GM12892 (cell line): Measurements from ENCODE around the gene ZNF799.
"Not testable (repeated sequence)": the region's sequence is repeated elsewhere in the genome, so short reads cannot be mapped to it uniquely, and the experiment has no call there.

Source experiments
- DNase-seq: peaks from one replicate; pipeline ENCODE4 v3.0.0; 2011; ENCODE audit not compliant: insufficient read length
- FAIRE-seq: peaks from 2 replicates; lab custom pipeline; 2011; peaks lifted over from hg19 to GRCh38; lab: Jason Lieb, UNC
- POLR2A ChIP-seq: IDR thresholded peaks from 2 replicates; pipeline ENCODE4 v1.6.1; 2011; ENCODE audit warnings: low read depth, low read length, control low read depth
- POLR2AphosphoS5 ChIP-seq: IDR thresholded peaks from 2 replicates; pipeline ENCODE4 v1.6.1; 2011; ENCODE audit warnings: low read depth, low read length, control low read depth
- TAF1 ChIP-seq: IDR thresholded peaks from 2 replicates; pipeline ENCODE4 v1.6.1; 2011; ENCODE audit warnings: low read depth, mild to moderate bottlenecking, control low read depth, low read length, borderline replicate concordance

ZNF799 gene

GRCh38 chr19:12380444-12380737, 20.7 kb downstream of the ZNF799 start:
- no peak for DNase-seq
- no peak for FAIRE-seq
- TF ChIP-seq TAF1, result no peak
- no peak for TF ChIP-seq POLR2A
- TF ChIP-seq POLR2AphosphoS5, result no peak

- DNase-seq (no peak), FAIRE-seq (no peak)
- TF ChIP-seq TAF1, result no peak
- TF ChIP-seq POLR2AphosphoS5, result no peak
- no peak for TF ChIP-seq POLR2A
Observed at GRCh38 chr19:12379732-12380443, 21.2 kb downstream of the ZNF799 start.

GRCh38 chr19:12374026-12374425, 27.0 kb downstream of the ZNF799 start:
- FAIRE-seq, result no peak
- DNase-seq, result no peak
- TF ChIP-seq POLR2A (no peak), TAF1 (no peak), POLR2AphosphoS5 (no peak)

GRCh38 chr19:12365236-12366162, 35.6 kb downstream of the ZNF799 start, which contains the start of gene ZNF442:
ZNF442 (minus strand) TSS chr19:12365683; CDS start chr19:12363631, 2,052 bp downstream.
- FAIRE-seq, result peak; percentile 96

DNA sequence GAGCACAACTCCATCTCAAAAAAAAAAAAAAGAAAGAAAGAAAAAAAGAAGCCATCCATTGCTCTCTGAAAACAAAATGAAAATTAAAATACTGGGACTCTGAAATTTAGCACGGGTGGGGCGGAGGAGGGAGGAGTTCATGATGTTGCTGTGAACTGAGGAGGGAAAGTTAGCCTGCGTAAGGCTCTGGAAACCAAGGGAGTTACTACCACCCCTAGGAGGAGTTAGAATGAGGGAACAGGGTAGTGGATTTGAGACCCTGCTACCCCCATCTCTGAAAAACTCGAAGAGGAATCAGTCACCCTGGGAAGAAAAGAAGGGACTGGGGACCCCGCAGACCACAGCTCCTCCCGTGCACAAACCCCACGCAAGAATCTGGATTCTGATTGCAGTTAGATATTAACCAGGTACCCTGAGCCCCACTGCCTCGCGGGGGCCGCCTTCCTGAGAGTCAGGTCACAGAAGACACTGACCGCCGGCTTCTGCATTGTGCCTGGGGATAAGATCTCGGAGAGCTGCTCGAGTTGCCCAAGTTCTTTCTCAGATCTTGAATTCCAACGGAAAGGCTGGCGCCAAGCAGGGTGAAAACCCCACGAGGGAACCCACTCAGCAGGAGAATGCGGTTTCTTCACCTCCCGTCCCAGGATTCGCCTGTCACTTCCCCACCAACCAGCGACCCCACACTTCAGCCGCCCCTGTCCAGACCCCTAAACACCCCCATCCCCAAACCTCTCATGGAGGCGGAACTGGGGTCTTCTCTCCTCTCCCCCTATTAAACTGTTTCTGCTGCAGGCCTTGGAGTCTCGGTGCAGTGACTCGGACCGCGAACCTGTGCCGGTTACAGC, 36.5 kb downstream of the ZNF799 start:
- DNase-seq (no peak), FAIRE-seq (no peak)
- TF ChIP-seq TAF1, result no peak
- TF ChIP-seq POLR2A, result no peak
- TF ChIP-seq POLR2AphosphoS5, result no peak

More at GRCh38 chr19:12365236-12366162, 35.6 kb downstream of the ZNF799 start, which contains the start of gene ZNF442:
- DNase-seq, result peak; percentile 87
- peak; percentile 54; the same call in 1 of the 2 replicates for TF ChIP-seq TAF1
- peak; percentile 71 for TF ChIP-seq POLR2AphosphoS5
- TF ChIP-seq POLR2A, result peak; percentile 83

DNA sequence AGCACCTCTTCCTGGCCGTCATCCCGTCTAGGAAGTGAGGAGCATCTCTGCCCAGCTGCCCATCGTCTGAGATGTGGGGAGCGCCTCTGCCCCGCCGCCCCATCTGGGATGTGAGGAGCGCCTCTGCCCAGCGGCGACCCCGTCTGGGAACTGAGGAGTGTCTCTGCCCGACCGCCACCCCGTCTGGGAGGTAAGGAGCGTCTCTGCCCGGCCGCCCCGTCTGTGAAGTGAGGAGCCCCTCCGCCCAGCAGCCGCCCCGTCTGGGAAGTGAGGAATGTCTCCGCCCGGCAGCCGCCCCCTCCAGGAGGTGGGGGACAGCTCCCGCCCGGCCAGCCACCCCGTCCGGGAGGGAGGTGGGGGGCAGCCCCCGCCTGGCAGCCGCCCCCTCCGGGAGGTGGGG, 38.8 kb downstream of the ZNF799 start:
- not testable (repeated sequence) for FAIRE-seq

DNA sequence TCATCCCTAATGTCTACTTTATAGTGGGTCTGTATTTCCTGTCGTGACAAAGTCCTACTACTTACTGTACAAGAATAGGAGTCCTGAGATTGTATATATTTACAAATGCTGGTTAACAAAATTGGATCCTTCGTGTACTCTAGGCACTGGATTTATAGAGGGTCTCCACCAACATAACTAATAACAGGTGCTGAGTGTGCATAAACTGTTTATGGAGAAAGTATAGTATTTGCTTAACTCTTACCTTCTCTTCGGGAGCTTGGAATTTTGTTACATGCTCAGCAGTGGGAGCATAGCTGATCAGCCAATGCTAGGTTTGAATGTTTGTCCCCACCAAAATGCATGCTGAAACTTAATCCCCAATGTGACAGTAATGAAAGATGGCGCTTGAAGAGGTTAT, 47.7 kb downstream of the ZNF799 start:
- no peak for DNase-seq
- FAIRE-seq, result no peak
- TF ChIP-seq TAF1, result no peak
- TF ChIP-seq POLR2A, result no peak
- TF ChIP-seq POLR2AphosphoS5, result no peak

More for the DNA sequence above, 38.8 kb downstream of the ZNF799 start:
- not testable (repeated sequence) for DNase-seq

- no peak for DNase-seq
- no peak for TF ChIP-seq POLR2AphosphoS5
- TF ChIP-seq TAF1, result no peak
- TF ChIP-seq POLR2A, result no peak
- FAIRE-seq, result no peak
Observed at GRCh38 chr19:12350890-12351197, 50.2 kb downstream of the ZNF799 start.

GRCh38 chr19:12350185-12350889, 50.7 kb downstream of the ZNF799 start:
- FAIRE-seq, result no peak
- DNase-seq, result no peak
- TF ChIP-seq TAF1, result no peak
- TF ChIP-seq POLR2A, result no peak
- TF ChIP-seq POLR2AphosphoS5, result no peak

GRCh38 chr19:12346896-12347295, 54.2 kb downstream of the ZNF799 start:
- TF ChIP-seq POLR2A, result no peak
- TF ChIP-seq TAF1, result no peak
- no peak for TF ChIP-seq POLR2AphosphoS5
- no peak for FAIRE-seq
- no peak for DNase-seq
